Occipital lobe (tissue), 2 donors: Measurements from ENCODE around the gene GINS1. TPM values are rescaled to one million over a fixed set of nuclear protein-coding genes. Genes with fewer than 3 reads are reported as not detected.

Experiments
- DNase-seq: peaks from one replicate; lab custom pipeline; 2025; lab: John Stamatoyannopoulos, UW
- total RNA-seq: library from RNA; depleted of rRNA; stranded (reverse); fragments of >200 nt; gene quantifications from one replicate; pipeline ENCODE4 v1.2.3, GENCODE V29; 2014

Gene GINS1
- total RNA-seq, 1 donor from 2014 or later = 9.7 TPM

DNA sequence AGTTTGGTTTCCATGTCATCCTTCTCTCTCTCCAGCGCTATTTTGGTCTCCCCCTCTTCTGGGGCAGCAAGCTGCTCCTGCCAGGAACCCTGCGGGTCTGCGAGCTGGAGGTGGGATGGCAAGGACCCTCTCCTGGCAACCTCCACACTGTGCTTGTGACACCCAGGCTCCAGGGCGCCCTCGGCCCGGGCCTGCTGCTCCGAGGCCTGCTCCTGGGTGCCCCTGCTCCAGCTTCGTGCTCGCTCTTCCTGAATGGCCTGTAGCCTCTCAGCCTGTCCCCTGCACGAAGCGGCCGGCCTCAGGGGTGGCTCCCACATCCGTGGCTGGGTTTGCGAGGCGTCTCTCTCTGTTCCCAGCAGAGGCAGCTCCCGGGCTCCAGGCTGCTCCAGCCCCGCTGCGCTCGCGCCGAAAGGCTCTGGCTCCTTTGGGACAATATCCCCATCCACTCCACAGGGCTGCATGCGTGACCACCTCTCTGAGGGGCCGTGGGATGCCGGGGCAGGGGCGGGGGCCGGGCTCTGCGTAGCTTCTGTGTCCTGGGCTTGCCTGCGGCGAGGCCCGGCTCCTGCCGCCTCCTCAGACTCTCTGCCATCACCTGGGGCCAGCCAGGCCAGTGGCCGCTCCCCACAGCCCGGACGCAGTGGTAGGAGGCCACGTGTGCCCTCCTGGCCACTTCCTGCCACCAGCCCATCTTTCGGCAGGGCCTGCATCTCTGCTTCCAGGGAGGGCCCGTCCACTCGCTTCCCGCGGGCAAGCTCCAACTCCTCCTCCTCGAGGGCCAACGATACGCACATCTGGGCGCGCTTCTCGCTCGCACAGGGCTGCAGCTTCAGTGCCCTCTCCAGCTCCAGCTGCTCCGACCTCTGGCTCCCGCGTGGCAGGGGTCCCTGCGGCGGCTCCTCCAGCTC lies 68.9 kb downstream of the GINS1 start:
- no peak for DNase-seq

DNA sequence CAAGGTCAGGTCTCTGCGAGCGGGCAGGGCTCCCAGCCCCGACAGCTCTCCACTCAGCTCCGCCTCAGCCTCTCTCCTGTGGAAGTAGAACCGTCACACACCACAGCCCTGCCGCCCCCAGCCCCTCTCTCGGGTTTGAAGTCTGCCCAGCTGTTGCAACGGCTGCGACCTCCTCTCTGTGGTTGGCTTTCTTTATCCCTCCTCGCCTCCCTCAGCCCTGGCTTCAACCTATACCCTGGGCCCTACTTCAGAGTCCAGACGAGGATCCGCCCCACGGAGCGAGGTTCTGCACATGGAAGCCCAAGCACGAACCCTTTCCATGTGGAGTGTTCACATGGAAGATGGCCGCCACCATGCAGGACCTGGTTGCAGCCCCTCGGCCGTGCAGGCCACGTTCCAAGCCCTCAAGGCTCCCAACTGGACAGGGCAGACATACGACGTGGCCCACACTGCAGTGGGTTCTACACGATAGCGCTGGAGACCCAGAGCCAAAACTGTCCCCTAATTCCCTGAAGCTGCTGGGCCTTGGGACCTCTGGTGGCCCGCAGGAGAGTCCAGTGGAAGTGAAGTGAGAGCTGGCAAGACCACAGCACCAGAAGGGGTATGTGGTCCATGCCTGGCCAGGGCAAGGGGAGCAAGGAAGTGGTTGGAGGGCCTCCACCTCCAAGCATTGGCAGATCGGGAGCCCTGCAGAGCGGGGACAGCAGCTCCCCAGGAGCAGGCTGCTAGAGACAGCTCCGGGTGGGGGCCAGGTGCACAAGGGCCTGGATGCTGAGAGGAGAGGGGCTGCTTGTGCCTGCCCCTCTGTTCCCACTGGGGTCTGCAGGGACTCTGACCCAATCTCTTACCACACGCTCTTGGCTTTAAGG lies 69.8 kb downstream of the GINS1 start:
- no peak for DNase-seq

DNA sequence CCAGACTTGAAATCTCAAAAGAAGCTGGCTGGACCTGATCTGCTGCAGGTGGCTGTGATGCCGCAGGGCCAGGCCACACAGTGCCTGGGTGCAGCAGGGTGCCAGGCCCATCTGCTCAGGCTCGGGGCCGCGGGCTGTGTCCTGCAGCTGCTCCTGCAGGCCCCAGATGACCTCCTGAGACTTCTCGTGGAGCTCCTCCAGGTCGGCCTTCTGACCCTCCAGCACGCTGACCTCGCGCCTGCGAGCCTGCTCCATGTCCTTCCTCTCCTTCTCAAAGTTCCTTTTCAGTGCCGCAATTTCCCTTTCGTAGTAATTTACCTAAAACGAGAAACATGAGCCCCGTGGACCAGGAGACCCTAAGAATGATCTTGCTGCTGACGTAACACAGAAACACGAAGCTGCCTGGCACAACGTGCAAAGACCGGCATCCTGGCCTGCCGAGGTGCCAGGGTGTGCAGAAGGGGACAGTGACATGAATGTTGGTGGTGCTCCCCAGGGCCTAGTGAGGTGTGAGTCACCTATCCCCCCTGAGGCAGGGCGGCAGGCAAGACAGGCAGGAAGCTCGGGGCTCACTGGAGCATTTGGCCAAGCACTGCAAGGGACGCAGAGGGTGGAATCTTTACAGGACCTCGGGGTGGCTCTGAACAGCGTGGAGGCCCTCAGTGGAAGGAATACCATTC lies 71.6 kb downstream of the GINS1 start:
- DNase-seq = no peak

DNA sequence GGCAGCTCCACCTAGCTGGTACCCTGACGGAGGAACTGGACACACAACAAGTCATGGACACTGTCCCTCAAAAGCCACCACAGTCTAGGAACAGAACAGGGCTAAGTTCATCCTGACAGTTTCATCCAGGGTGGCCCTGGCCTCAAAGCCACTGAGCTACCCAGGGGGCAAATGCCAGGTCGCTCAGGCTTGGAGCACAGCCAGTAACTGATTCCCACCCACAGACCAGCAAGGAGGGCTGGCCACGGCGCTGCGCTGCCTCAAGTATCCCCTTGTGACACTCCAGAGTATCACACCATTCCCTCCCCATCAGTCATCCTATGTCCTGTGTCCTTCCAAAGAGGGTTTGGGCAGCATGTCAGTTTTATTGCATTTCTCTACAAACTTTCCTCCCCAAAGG lies 72.2 kb downstream of the GINS1 start:
- no peak for DNase-seq

DNA sequence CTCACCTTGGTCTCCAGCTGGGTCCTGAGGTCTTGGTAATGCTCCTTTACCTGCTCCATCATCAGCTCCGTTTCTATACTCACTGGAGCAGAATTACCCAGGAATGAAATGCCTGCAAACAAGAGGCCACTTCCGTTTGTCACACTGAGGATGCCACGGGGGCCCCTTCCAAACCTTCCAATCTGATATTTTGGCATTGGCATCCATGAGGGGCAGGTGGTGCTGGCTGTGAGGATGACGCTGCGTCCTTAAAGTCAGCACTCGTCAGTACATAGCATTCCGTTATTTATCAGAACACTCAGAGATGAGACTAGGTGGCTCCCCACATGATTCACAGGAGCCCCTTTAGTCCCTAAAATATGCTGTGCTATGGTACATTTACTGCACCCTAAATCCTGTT lies 72.7 kb downstream of the GINS1 start:
- DNase-seq = no peak

DNA sequence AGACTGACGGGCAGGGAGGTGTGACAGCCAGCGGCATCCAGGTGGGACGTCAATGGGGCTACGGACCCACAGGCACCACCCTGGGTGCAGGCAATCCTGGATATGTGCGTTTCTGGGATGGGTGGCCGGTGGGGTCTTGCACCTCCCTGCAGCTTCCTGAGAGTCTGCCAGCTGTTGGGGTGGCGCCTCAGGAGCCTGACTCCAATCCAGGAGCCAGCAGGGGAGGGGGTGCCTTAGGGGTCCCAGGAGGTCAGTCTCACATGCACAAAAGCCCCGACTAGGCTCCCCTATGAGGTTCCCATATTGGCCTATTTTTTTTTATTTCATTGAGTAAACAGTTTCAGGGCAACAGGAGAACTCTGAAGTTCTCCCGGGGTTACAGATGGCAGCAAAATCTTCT lies 73.3 kb downstream of the GINS1 start:
- DNase-seq = no peak

DNA sequence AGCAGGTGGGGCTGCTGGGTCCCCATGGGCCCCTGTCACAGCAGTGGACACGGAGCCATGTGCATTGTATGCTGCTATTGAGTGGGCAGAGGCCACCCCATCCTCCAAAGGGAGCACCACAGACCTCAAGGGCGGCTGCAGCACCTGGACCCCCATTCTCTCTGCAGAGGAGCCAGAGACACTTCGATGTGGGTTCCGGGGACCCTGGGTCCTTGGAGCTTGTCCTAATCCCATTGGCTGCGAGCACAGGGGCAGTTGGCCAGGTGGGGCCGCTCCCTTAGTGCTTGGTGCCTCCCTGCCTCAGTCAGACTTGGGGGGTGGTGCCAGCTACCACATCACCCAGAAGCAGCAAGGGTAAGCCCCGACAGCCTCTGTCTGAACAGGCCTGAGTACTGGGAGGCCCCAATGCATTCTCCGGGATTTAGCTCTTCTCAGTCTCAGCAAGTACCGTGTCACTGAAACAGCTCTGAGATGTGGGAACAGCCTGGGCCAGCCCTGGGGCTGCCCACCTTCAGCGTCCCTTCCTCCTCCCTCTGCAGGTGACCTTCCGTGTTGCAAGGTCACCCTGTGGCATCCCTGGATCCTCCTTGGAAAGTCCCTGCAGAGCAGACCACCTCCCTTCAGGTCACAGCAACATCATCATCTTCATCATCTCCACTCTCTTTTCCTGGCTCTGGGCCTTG lies 73.9 kb downstream of the GINS1 start:
- DNase-seq = no peak

DNA sequence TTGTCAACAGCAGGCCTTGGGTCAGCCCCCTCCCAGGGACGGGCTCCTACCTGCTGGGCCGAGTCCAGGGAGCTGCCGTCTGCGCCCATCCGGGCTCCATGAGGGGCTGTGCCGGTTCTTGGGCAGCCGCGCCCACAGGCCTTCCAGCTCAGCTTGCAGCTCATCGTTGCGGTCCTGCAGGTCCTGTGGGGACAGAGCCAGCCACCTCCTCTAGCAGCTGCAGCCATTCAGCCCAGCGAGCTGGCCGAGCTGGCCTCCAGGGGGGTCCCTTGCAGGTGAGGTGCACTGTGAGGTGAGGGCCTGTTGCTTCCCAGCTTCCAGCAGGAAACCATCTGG lies 74.4 kb downstream of the GINS1 start:
- no peak for DNase-seq

DNA sequence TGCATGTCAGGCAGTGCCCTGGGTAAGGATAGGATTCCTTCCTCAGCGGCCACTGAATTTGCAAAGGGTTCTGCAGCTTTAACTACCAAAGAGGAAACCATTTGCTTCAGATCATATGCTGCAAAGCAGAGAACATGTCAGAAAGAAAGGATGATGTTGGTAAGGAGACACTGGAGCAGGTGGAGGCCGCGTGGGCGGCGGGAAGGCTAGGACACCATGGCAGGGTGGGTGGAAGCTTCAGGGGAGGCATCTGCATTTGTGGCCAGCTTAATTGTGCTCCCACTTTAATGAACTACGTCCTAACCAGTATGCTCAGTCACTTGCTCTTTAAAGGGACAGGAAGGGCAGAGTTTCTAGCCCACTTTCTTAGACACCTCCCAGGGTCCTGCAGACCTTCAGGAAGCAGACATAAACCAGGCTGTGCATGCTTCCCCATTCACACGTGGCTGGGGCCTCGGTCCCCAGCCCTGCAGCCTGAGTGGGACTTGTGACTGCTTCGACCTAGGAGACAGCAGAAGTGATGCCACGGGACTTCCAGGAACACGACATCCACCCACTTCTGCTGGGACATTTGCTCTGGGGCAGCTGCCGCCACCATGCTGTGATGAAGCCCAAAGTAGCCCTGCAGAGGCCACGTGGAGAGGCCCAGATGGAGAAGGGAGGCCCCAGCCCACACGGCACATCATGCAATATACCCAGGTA lies 76.1 kb downstream of the GINS1 start:
- no peak for DNase-seq

DNA sequence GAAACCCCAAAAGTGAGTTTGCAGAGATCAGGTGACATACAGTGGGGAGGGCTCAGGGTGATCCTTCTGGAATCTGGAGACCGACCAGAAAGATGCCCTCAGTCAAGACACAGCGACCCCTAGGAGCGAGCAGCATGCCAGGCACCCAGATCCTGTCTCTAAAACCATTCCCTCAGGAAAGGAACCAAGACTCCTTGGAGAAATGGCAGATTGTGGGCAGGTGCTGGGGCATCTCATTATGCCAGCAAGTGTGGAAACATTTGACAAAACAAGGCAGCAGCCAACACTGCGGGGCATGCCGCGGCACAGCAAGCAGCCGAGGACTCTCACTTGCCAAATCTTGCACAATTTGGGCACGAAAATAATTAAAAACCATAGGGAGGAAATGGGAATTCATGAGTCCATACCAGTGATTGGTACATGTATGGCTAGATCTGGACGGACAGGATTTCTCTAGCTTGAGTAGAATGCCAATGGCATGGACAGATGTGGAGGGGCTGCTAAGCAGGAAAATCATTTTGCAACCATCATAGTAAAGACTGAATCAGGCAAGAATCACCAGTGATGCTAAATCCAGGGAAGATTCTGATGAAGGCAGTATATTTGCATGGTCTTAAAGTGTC lies 76.9 kb downstream of the GINS1 start:
- no peak for DNase-seq

DNA sequence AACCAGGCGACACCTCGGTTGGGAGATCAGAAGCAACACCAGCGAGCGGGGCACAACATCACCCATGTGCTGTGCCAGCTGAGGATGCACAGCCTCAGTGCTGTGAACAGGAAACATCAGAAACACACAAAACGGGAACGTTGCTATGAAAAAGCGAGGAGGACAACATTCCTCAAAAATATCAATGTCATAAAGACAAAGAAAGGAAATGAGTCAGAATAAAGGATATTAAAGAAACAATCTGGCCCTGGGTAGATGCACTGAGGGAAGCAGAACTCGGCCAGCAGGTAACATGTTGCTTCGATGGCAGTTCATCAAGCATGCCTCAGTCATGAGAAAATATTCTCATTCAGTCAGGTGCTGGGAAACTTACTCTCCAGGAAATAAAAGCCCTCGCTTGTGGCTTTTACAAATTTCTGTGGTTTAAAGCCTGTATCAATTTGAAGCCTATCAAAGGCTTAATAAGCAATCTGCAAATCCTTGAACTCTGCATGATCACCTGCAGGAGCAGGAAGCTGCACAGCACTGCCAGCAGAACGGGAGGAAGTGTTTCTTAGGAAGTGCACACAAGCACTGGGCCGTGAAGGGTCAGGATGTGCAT lies 77.5 kb downstream of the GINS1 start:
- DNase-seq = no peak

DNA sequence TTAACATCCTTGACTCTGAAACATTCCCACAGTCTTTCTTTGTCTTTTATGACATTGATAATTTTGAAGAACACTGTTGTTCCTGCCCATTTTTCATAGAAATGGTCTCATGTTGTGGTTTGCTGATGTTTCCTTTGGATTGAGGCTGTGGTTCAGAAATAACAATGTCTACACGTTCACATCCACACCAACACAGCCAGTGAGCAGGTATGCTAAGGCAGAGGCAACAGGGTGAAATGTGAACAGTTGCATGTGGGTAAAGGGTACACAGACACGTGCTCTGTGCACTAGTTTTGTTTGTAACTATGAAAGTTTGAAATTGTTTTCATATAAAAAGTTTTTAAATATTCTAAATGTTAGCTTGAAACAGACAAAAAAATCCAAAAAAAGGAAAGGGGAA lies 78.4 kb downstream of the GINS1 start:
- no peak for DNase-seq

DNA sequence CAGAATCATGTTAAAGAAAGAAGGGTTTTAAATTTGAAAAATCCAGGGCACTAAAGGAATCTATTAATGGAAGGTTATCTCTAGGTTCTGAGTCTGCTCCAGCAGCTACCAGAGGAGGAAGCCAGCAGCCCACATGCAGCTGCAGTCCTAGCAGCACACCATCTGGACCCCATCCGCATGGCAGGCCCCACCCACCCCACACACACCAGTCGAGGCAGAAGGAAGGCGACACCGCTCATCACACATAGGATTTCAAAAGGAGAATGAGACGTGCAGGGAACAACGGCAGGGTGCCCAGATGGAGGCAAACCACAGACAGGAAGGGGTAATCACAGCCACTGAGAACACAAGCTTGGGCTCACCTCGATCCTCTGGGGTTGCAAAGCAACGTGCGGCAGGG lies 78.9 kb downstream of the GINS1 start:
- DNase-seq = peak; percentile 18

DNA sequence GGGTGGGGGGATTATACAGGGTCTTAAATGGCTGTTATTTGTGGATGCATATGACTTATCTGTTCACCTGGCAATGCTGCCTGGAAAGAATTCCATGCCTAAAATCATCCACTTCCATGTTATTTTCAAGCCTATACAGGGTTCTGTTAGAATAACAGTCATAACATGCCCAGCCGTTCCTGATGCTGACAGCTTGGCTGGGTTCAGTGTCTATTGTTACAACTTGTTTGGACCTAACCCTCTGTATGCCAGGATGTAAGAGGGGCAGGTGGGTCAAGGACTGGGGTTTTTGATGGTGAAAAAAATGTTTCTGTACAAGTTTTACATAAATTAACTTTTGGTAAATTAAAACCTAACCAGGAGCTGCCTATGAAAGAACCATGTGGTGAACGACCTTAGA lies 79.8 kb downstream of the GINS1 start:
- no peak for DNase-seq

DNA sequence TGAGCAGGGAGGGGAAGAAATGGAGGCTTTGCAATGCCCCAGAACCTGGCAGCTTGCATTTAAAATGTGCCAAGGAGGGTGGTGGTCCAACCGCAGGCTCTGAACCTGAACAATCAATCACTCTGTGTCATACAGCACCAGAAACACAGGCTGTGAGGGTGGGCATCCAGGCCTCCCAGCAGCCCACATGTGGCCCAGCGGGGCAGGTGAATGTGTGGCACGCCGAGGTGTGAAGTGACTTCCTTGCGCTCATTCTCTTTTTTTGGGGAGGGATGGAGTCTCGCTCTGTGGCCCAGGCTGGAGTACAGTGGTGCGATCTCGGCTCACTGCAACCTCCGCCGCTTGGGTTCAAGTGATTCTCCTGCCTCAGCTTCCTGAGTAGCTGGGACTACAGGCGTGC lies 80.5 kb downstream of the GINS1 start:
- no peak for DNase-seq

DNA sequence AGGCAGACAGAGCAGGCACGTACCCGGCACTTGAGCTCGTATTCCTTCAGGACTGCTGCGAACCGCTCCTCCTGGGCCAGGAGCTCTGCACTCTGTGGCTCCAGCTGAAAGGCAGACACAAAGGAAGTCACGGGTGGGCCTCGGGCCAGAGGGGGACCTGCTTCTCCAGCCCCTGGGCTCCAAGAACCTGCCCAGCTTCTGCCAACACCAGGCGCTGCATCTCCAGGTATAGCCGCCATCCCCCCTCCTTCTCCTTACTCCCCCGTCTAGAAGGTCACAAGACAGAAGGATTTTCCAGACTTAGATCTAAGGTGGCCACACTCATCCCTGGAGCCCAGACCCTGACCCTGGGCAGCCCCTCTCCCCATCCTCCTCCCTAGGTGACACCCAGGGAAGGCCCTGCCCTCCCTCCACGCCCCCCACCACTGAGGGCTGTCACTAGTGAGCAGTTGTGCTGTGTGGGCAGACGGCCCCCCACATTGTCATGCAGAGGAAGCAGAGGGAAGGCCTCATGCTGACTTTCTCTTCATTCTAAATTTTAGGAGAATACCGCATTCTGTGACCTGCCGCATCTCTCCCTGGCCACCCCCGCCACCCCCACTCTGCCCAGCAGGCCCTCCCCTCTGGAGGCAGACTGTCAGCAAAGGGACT lies 81.9 kb downstream of the GINS1 start:
- no peak for DNase-seq

DNA sequence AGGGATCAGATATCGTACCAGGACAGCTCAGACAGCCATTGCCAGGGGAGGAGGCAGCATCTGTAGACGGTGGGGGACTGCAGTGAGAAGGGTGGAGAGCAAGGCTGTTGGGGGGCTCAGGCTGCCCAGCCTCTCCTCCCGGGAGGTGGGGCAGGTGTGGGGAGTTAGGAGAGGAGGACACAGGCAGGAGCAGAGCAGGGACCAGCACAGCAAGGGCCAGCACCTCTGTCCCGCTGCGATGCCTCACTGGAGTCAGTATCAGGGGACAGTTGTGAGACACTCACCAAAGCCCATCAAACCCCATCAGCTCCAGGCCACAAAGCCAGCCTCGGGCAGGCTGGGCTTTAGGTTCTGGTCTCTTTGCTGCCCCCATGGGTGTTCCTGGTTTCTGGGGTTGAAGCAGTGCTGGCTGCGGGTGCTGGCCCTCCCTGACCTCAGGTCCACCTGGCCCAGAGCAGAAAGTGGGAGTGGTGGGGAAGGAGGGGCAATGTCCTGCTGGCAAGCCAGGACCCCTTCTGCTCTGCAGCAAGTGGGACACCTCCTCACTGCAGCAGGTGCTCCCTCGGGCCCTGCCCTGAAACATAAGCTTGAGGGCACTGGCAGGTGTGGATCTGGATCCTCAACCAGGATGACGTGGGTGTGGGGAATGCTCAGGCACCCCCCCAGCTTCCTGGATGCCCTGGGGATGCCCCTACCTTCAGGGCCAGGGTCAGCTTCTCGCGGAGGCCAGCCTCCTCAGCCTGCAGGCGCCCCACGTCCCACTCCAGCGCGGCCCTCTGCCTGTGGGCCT lies 83.4 kb downstream of the GINS1 start:
- no peak for DNase-seq

DNA sequence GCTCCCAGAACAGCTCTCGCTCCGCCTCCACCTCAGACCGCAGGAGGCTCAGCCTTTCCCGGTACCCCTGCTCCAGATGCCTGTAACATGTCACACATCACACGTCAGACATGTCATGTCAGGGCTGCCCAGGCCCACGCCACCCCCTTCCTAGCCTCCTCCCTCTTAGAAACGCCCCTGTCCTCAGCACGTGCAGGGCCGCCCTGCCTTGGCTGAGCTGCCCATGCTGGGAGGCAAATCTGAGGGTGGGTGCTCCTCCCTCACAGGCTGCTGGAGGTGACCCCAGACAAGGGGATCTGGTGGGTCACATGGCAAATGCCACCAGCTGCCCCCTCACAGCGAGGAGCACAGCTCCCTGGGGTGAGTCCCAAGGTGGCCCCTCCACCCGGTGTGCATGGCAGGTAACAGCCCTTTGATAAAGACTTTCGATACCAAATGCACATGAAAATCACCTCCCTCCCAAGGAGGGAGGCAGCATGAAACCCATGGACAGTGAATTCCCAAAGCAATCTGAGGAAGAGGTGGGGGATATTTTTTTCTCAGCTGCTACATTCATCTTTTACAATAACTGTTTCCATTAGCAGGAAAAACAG lies 84.1 kb downstream of the GINS1 start:
- DNase-seq = no peak
